Measurements from ENCODE around the gene DNAJB1. TPM values are rescaled to one million over a fixed set of nuclear protein-coding genes. Genes with fewer than 3 reads are reported as not detected.

The DNAJB1 gene
- total and polyA plus RNA-seq, 2 of the 13 experiments (the other 11 are each of a cell fraction or from before 2014, with no cell fraction given): 87.5 to 97.3 TPM

DNA sequence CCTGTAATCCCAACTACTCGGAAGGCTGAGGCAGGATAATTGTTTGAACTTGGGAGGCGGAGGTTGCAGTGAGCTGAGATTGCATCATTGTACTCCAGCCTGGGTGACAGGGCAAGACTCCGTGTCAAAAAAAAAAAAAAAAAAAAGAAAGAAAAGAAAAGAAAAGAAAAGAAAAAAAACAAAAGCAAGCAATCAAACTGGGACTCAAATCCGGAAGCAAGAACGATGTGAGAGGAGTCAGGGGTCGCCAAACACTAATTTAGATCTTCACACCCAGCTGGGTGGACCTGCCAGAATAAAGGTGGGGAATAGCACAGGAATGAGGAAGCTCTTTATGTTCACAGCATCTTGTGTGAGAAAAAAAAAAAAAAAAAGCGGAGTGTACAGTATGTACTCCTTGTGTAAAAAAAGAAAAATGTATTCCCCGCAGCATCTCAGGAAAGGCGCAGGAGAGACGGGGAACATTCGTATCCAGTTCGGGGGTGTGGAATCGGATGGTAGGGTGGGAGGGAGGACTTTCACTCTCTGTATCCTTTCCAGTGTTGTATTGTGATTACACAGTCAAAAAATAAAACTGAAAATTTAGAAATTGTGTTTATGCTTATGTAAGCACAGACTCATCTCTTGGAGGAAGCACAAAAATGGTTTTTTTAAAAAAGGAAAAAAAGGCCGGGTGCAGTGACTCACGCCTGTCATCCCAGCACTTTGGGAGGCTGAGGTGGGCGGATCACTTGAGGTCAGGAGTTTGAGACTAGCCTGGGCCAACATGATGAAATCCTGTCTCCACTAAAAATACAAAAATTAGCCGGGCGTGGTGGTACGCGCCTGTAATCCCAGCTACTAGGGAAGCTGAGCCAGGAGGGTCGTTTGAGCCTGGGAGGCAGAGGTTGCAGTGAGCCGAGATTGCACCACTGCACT, 7.6 kb downstream of the DNAJB1 start (continued):
- TF ChIP-seq ATF7 (IDR thresholded peaks at IDR 0.05) (peak; percentile 47), ATF7 (CRISPR knock-in tag; IDR thresholded peaks at IDR 0.05) (no peak), RCOR2 (CRISPR knock-in tag; IDR thresholded peaks at IDR 0.05) (no peak), NR3C1 (CRISPR knock-in tag; IDR thresholded peaks at IDR 0.05) (no peak), HDAC2 (CRISPR knock-in tag; IDR thresholded peaks at IDR 0.05) (no peak; the same call in 1 of the 2 replicates), ELF3 (CRISPR knock-in tag; IDR thresholded peaks at IDR 0.05) (peak; percentile 15; the same call in 1 of the 2 replicates)
- TF ChIP-seq, protein P1, sequence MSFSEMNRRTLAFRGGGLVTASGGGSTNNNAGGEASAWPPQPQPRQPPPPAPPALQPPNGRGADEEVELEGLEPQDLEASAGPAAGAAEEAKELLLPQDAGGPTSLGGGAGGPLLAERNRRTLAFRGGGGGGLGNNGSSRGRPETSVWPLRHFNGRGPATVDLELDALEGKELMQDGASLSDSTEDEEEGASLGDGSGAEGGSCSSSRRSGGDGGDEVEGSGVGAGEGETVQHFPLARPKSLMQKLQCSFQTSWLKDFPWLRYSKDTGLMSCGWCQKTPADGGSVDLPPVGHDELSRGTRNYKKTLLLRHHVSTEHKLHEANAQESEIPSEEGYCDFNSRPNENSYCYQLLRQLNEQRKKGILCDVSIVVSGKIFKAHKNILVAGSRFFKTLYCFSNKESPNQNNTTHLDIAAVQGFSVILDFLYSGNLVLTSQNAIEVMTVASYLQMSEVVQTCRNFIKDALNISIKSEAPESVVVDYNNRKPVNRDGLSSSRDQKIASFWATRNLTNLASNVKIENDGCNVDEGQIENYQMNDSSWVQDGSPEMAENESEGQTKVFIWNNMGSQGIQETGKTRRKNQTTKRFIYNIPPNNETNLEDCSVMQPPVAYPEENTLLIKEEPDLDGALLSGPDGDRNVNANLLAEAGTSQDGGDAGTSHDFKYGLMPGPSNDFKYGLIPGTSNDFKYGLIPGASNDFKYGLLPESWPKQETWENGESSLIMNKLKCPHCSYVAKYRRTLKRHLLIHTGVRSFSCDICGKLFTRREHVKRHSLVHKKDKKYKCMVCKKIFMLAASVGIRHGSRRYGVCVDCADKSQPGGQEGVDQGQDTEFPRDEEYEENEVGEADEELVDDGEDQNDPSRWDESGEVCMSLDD (CRISPR knock-in tag; IDR thresholded peaks at IDR 0.05; ENCODE audit: borderline replicate concordance): no peak

DNA sequence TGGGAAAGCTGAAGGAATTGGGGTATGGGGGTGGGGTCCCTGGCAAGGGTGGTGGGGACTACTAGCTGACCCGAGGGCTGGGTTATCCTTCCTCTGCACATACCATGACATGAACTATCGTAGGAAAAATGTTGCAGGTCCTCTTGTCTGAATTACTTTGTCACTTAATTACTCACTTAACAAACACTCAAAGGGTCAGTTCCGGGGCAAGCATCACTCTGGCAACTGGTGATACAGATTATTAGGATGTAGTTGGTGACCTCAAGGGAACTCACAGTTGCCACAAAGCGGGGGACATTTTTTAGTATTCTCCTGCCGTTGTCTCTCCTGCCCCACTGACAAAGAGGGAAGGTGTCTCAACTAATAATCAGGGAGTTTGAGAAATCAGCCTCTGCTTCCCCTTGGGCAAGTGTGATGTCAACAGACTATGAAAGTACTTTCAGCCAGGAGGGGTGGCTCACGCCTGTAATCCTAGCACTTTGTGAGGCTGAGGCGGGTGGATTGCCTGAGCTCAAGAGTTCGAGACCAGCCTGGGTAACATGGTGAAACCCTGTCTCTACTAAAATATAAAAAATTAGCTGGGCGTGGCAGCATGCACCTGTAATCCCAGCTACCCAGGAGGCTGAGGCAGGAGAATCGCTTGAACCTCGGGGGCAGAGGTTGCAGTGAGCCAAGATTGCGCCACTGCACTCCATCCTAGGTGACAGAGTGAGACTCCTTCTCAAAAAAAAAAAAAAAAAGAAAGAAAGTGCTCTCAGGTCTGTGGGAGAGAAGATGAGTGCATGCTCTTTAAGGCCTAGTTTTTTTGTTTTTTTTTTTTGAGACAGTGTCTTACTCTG, 10.3 kb downstream of the DNAJB1 start:
- Histone ChIP-seq H3K4me1 (ENCODE audit: insufficient read depth, low read length) (peaks cover 98% of the 10 kb centered on the region), H3K36me3 (replicated peaks in 1 of 2; ENCODE audit: control insufficient read depth in 1 of 2, insufficient read depth in 2 of 2, low read length in 2 of 2) (no peaks in the 10 kb centered on the region), H4K20me1 (ENCODE audit: insufficient read depth, low read length) (no peaks in the 10 kb centered on the region), H3K27me3 (ENCODE audit: control insufficient read depth in 1 of 2, insufficient read depth in 2 of 2, low read length in 2 of 2) (no peaks in the 10 kb centered on the region), H3K4me2 (ENCODE audit: low read depth, low read length) (no peak overlapping the region; the same call in 1 of the 2 replicates), H3K79me2 (ENCODE audit: insufficient read depth, low read length) (no peaks in the 10 kb centered on the region), H3K4me3 (replicated peaks in 1 of 3; ENCODE audit: insufficient read depth in 1 of 3, low read depth in 2 of 3, low read length in 3 of 3) (no peak overlapping the region), H3K27ac (ENCODE audit: extremely low read length, insufficient read depth, low read length) (no peak overlapping the region), H3K9ac (ENCODE audit: insufficient read depth, low read depth, low read length) (no peak overlapping the region), H3K9me3 (ENCODE audit: low read length) (no peaks in the 10 kb centered on the region), H2AFZ (ENCODE audit: low read length) (no peak overlapping the region)
- peak; percentile 71 for DNase-seq (ENCODE audit: low spot score)
- CTCF ChIA-PET (ENCODE audit: low intra/inter-chr PET ratio, low total read pairs): no interaction called here
- no TSS peak for BruUV-seq (replicated peaks)
- peak; percentile 4; the same call in 2 of the 3 replicates for ATAC-seq
- whole genome bisulfite sequencing (ENCODE audit: low lambda C conversion rate): 18% methylated on average over 10 of the region's 12 CpGs
- TF ChIP-seq ZEB1 (IDR thresholded peaks at IDR 0.05; ENCODE audit: insufficient replicate concordance, low read depth) (no peak), RARA (CRISPR knock-in tag; IDR thresholded peaks at IDR 0.05) (peak; percentile 77), FOSL2 (CRISPR knock-in tag; IDR thresholded peaks at IDR 0.05) (peak; percentile 43; the same call in 1 of the 2 replicates), KDM6A (CRISPR knock-in tag; IDR thresholded peaks at IDR 0.05; ENCODE audit: low read depth) (no peak), NR2F1 (CRISPR knock-in tag; IDR thresholded peaks at IDR 0.05) (peak in 1 of 2 experiments; percentile 30; a peak in 1 of 4 replicates), ZNF260 (CRISPR knock-in tag; IDR thresholded peaks at IDR 0.05; ENCODE audit: borderline replicate concordance, low read depth) (no peak), RFX1 (IDR thresholded peaks at IDR 0.05) (peak; percentile 33; the same call in 1 of the 2 replicates)
- TF ChIP-seq, protein P2, sequence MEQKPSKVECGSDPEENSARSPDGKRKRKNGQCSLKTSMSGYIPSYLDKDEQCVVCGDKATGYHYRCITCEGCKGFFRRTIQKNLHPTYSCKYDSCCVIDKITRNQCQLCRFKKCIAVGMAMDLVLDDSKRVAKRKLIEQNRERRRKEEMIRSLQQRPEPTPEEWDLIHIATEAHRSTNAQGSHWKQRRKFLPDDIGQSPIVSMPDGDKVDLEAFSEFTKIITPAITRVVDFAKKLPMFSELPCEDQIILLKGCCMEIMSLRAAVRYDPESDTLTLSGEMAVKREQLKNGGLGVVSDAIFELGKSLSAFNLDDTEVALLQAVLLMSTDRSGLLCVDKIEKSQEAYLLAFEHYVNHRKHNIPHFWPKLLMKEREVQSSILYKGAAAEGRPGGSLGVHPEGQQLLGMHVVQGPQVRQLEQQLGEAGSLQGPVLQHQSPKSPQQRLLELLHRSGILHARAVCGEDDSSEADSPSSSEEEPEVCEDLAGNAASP (CRISPR knock-in tag; IDR thresholded peaks at IDR 0.05; ENCODE audit: borderline replicate concordance): peak; percentile 59; the same call in 1 of the 2 replicates
- FAIRE-seq: no peak
- POLR2A ChIA-PET: interaction anchor here (0.7 to 3.5 kb wide), 3 partner anchors 8 to 47 kb away, joined by 3 to 41 read pairs (median 5); partner anchors contain the start of gene DNAJB1
- in situ Hi-C loops (cut with HindIII; ENCODE audit: extremely low pct_ligation_motif_present, low pct_unique_long_range_greater_than_20kb) (no loop called here), intact Hi-C loops (cut with micrococcal nuclease; ENCODE audit: unreplicated experiment) (no loop called here)
